ENCODE data around the gene SCGN.

SCGN gene

DNA sequence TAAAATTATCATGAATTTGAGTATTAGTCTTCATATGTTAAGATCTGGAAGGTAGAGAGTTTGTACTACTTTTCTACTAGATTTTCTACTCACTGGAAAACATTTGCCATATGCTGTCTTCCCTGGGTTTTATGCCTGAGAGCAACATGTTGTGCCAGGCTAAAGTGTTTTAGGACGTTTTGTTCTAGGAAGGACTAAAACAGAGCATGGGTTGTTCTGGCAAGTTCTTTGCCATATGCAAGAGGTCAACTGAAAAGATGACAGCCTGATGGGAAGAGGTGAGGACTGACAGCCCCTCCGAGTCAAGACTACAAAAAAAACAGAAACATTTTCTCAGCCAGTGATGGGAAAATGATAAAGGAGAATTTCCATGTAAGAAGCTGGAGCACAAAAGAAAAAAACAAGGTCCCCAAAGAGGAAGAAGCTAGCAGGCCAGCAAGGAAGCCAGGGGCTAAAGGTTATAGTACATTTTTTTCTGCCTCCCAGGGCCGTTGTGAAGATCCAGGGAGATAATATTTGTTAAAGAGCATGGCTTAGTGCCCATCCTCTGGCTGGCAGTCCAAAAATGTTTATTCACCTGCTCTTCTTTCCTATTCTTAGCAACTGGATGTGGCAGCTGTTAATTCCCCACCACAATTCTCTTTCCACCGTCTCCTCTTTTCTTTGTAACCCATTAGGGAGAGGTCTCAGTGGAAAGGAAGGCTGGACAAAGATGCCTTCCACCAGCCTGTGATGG, 7.8 kb downstream of the SCGN start:
- no peaks in the 10 kb centered on the region for H3K4me1 ChIP-seq (ENCODE audit: insufficient read depth, low read length, severe bottlenecking)
- H3K4me3 ChIP-seq (ENCODE audit: low read depth, low read length, poor library complexity, severe bottlenecking) = no peak overlapping the region
- H3K27ac ChIP-seq (ENCODE audit: low read depth, low read length, poor library complexity, severe bottlenecking) = no peak overlapping the region
- H4K20me1 ChIP-seq (ENCODE audit: insufficient read depth, low read length) = no peaks in the 10 kb centered on the region
- H3K9ac ChIP-seq (ENCODE audit: low read length) = no peak overlapping the region
- H3K27me3 ChIP-seq (ENCODE audit: insufficient read depth, low read length) = no peaks in the 10 kb centered on the region
- no peaks in the 10 kb centered on the region for H3K36me3 ChIP-seq (ENCODE audit: insufficient read depth, low read length)
- no peak overlapping the region for H2AFZ ChIP-seq (ENCODE audit: low read length)
- H3K79me2 ChIP-seq (ENCODE audit: insufficient read depth, low read length) = no peaks in the 10 kb centered on the region
- H3K9me2 ChIP-seq (ENCODE audit: low read depth, low read length) = no peaks in the 10 kb centered on the region
- no peaks in the 10 kb centered on the region for H3K9me3 ChIP-seq (ENCODE audit: low read length)
- TF ChIP-seq, protein P1, sequence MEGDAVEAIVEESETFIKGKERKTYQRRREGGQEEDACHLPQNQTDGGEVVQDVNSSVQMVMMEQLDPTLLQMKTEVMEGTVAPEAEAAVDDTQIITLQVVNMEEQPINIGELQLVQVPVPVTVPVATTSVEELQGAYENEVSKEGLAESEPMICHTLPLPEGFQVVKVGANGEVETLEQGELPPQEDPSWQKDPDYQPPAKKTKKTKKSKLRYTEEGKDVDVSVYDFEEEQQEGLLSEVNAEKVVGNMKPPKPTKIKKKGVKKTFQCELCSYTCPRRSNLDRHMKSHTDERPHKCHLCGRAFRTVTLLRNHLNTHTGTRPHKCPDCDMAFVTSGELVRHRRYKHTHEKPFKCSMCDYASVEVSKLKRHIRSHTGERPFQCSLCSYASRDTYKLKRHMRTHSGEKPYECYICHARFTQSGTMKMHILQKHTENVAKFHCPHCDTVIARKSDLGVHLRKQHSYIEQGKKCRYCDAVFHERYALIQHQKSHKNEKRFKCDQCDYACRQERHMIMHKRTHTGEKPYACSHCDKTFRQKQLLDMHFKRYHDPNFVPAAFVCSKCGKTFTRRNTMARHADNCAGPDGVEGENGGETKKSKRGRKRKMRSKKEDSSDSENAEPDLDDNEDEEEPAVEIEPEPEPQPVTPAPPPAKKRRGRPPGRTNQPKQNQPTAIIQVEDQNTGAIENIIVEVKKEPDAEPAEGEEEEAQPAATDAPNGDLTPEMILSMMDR (IDR thresholded peaks at IDR 0.05; ENCODE audit: low read length) = no peak
- no peak for TF ChIP-seq EZH2 (IDR thresholded peaks at IDR 0.05; ENCODE audit: borderline replicate concordance, low read length)
- no peaks in the 10 kb centered on the region for H3F3A ChIP-seq (ENCODE audit: insufficient read depth, low read length)
- no peak overlapping the region for H3K4me2 ChIP-seq (ENCODE audit: low read length)

DNA sequence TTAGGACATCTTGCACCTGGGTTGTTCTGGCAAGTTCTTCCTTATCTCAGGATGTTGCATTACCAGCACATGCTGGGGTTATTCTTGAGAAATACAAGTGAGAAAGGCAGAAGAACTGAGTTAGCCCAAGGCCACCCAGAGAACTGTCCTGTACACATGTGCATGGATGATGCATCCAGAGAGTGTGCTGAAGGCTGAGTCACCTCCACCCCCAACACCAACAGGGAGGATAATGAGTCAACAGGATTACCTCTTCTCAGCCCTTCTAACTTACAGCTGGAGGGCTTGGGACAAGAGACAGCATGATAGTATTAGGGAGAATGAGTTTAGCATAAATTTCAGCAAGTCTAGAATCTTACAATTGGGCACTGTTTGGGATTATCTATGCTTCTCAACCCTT, 8.5 kb downstream of the SCGN start:
- Histone ChIP-seq H4K20me1 (ENCODE audit: insufficient read depth, low read length) (no peaks in the 10 kb centered on the region), H3K4me1 (ENCODE audit: insufficient read depth, low read length, severe bottlenecking) (no peaks in the 10 kb centered on the region), H3F3A (ENCODE audit: insufficient read depth, low read length) (no peaks in the 10 kb centered on the region), H3K9ac (ENCODE audit: low read length) (no peak overlapping the region), H3K4me3 (ENCODE audit: low read depth, low read length, poor library complexity, severe bottlenecking) (no peak overlapping the region), H3K9me2 (ENCODE audit: low read depth, low read length) (no peaks in the 10 kb centered on the region), H3K9me3 (ENCODE audit: low read length) (no peaks in the 10 kb centered on the region), H3K36me3 (ENCODE audit: insufficient read depth, low read length) (no peaks in the 10 kb centered on the region), H3K4me2 (ENCODE audit: low read length) (no peak overlapping the region), H3K27ac (ENCODE audit: low read depth, low read length, poor library complexity, severe bottlenecking) (no peak overlapping the region), H3K27me3 (ENCODE audit: insufficient read depth, low read length) (no peaks in the 10 kb centered on the region), H3K79me2 (ENCODE audit: insufficient read depth, low read length) (no peaks in the 10 kb centered on the region), H2AFZ (ENCODE audit: low read length) (no peak overlapping the region)
- TF ChIP-seq EZH2 (IDR thresholded peaks at IDR 0.05; ENCODE audit: borderline replicate concordance, low read length) = no peak
- TF ChIP-seq, protein P1 (IDR thresholded peaks at IDR 0.05; ENCODE audit: low read length) = no peak

DNA sequence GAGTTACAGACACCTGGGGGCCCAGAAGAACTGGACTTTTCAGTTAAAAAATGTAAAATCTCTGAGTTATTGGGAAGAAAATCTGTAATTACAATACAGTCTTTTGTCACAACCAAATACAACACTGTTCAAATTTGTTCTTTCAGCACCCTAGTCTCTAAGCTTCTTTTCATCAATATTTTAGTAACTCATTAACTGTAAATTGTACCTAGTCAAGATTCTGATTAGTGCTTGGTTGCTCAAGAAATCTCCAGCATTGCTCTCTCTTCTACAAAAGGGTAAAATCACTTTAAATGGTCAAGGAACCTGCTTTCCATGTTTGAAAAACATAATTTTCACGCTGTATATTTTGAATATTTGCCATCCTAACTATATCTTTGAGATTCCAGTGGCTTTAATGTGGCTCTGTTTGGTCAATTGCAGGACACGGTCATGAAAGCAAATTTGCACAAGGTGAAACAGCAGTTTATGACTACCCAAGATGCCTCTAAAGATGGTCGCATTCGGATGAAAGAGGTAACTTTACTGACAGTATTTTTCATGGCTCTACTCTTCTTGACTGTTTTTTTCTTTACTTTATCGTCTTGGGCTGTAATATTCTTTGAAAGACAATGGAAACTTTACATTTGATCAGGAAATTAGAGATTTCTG, 9.2 kb downstream of the SCGN start:
- Histone ChIP-seq H3K4me3 (ENCODE audit: low read depth, low read length, poor library complexity, severe bottlenecking) (no peak overlapping the region), H3K27ac (ENCODE audit: low read depth, low read length, poor library complexity, severe bottlenecking) (no peak overlapping the region), H3K9me2 (ENCODE audit: low read depth, low read length) (no peaks in the 10 kb centered on the region), H3K4me2 (ENCODE audit: low read length) (no peak overlapping the region), H3K4me1 (ENCODE audit: insufficient read depth, low read length, severe bottlenecking) (no peaks in the 10 kb centered on the region), H3K79me2 (ENCODE audit: insufficient read depth, low read length) (no peaks in the 10 kb centered on the region), H3K27me3 (ENCODE audit: insufficient read depth, low read length) (no peaks in the 10 kb centered on the region), H3K36me3 (ENCODE audit: insufficient read depth, low read length) (no peaks in the 10 kb centered on the region), H3K9me3 (ENCODE audit: low read length) (no peaks in the 10 kb centered on the region), H3K9ac (ENCODE audit: low read length) (no peak overlapping the region), H3F3A (ENCODE audit: insufficient read depth, low read length) (no peaks in the 10 kb centered on the region), H4K20me1 (ENCODE audit: insufficient read depth, low read length) (no peaks in the 10 kb centered on the region), H2AFZ (ENCODE audit: low read length) (no peak overlapping the region)
- TF ChIP-seq, protein P1 (IDR thresholded peaks at IDR 0.05; ENCODE audit: low read length) = no peak
- no peak for TF ChIP-seq EZH2 (IDR thresholded peaks at IDR 0.05; ENCODE audit: borderline replicate concordance, low read length)

Measured in OCI-LY1 (cell line).